Body of pancreas (tissue), 4 donors: ENCODE data around the gene PKN1.

Experiments used
- CTCF ChIP-seq, 7 experiments: fragments of 450-650 bp in 4 of 7; fragments of 200-600 bp in 3 of 7; sonication (generic) in 3 of 7; IDR thresholded peaks; one replicate each; pipeline ENCODE4 v1.5.1; 2016 to 2019; ENCODE audit warnings: antibody characterized with exemption in 7 of 7
- POLR2A ChIP-seq, 3 donors: fragments of 450-650 bp; IDR thresholded peaks; one replicate each; pipeline ENCODE4 v1.6.1; 2016; ENCODE audit warnings: antibody characterized with exemption in 3 of 3, mild to moderate bottlenecking in 2 of 3

GRCh38 chr19:14505488-14506239, 72.6 kb downstream of the PKN1 start:
- TF ChIP-seq CTCF (IDR thresholded peaks at IDR 0.05): peak; percentile 39 to 61 (median 57)
- no peak for TF ChIP-seq POLR2A (IDR thresholded peaks at IDR 0.05)
